ENCODE data around the gene DCC. TPM values are rescaled to one million over a fixed set of nuclear protein-coding genes. Genes with fewer than 3 reads are reported as not detected.

Gene DCC
- total RNA-seq, 4 donors from 2014 or later, result 0.13 TPM; not detected in 3

DNA sequence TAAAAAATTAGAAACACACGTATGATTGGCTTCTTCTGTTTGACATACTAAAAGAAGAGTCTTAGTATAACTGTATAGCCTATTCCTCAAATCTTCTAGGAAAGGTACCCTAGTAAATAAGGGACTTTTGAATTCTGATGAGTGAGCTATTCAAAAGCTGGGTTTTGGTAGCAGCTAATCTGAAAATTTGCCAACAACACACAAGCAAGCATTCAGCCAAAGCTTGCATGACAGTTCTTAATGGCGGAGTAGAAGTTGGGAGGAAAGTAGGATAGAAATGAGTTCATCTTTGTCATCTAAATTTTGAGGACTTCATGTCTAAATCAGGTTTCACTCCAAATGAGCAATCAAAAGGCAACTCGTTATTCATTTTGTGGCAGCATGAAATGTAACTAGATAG, 1071.5 kb downstream of the DCC start:
- 60 to 63% methylated on average over 3 of the region's 3 CpGs for WGBS, 2 donors
- H3K4me3 ChIP-seq (ENCODE audit: low read depth, poor library complexity, severe bottlenecking), result no peak overlapping the region
- intact Hi-C loops (cut with DNase I; ENCODE audit: low total_unique reads), result no loop called here
- TF ChIP-seq, protein P1, sequence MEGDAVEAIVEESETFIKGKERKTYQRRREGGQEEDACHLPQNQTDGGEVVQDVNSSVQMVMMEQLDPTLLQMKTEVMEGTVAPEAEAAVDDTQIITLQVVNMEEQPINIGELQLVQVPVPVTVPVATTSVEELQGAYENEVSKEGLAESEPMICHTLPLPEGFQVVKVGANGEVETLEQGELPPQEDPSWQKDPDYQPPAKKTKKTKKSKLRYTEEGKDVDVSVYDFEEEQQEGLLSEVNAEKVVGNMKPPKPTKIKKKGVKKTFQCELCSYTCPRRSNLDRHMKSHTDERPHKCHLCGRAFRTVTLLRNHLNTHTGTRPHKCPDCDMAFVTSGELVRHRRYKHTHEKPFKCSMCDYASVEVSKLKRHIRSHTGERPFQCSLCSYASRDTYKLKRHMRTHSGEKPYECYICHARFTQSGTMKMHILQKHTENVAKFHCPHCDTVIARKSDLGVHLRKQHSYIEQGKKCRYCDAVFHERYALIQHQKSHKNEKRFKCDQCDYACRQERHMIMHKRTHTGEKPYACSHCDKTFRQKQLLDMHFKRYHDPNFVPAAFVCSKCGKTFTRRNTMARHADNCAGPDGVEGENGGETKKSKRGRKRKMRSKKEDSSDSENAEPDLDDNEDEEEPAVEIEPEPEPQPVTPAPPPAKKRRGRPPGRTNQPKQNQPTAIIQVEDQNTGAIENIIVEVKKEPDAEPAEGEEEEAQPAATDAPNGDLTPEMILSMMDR (IDR thresholded peaks at IDR 0.05), result no peak
- TF ChIP-seq POLR2A (IDR thresholded peaks at IDR 0.05), result no peak
- DNase-seq (ENCODE audit: low spot score in 2 of 2), result no peak

DNA sequence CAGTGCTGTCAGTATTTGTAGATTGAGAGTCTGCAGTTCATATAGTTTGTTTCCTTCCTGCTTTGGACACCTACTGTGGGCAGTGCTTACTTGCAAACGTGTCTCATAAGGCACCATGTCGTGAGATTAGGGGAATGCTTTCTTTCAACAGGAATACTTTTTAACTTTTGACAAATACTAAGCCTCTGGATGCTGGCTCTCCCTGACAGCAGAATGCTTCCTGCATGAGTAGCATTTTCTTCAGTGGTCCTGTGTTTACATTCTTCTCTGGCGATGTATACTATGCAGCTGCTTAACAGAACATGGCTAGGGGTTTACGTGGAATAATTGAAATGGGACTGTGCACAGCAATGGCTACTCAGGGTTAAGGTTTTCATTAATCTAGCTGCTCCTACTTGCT, 1077.0 kb downstream of the DCC start:
- 27 to 31% methylated on average over 4 of the region's 4 CpGs for WGBS, 2 donors
- intact Hi-C loops (cut with DNase I; ENCODE audit: low total_unique reads), result no loop called here
- no peak for DNase-seq (ENCODE audit: low spot score in 2 of 2)
- TF ChIP-seq POLR2A (IDR thresholded peaks at IDR 0.05), result no peak
- TF ChIP-seq, protein P1 (IDR thresholded peaks at IDR 0.05), result no peak
- no peak overlapping the region for H3K4me3 ChIP-seq (ENCODE audit: low read depth, poor library complexity, severe bottlenecking)

DNA sequence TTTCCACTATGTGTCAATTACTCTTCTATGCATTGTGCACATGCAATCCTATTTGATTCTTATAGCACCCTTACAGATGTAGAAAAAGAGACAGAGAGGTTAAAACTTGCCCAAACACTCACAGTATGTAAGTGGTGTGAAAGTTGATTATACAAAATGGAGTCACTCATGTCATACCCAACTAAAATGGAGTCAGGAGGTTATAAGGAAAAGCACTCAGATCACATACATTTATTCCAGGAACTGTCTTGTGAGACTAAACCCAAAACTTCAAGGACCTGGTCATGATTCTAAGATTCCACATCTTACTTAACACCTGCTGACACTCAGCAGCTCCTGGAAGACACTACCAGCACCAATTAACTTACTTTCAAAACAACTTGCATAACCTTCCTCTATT, 1081.9 kb downstream of the DCC start:
- H3K4me3 ChIP-seq (ENCODE audit: low read depth, poor library complexity, severe bottlenecking), result no peak overlapping the region
- intact Hi-C loops (cut with DNase I; ENCODE audit: low total_unique reads), result no loop called here
- TF ChIP-seq, protein P1 (IDR thresholded peaks at IDR 0.05), result no peak
- TF ChIP-seq POLR2A (IDR thresholded peaks at IDR 0.05), result no peak
- DNase-seq (ENCODE audit: low spot score in 2 of 2), result no peak

DNA sequence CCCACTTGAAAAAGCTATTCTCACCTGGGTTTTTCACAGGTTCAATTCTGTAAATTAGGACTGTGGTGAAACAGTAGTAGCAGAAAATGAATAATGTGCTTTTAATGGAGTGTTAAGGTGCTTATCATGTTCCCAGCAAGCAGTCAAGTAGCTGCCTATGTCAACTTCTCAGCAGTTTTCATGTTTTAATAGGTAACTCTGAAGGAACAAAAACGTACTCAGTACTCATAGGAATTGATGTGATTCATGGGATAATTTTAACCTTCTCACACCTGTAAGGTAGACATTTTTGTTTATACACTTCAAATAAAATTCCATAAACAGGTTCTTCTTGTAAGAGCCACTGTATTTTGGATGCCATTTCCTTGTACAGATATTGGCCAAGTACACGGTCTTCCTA, 1082.9 kb downstream of the DCC start:
- DNase-seq (ENCODE audit: low spot score in 2 of 2), result no peak
- no peak for TF ChIP-seq POLR2A (IDR thresholded peaks at IDR 0.05)
- TF ChIP-seq, protein P1 (IDR thresholded peaks at IDR 0.05), result no peak
- WGBS, 2 donors, result 42 to 50% methylated on average over 2 of the region's 2 CpGs
- intact Hi-C loops (cut with DNase I; ENCODE audit: low total_unique reads), result no loop called here
- no peak overlapping the region for H3K4me3 ChIP-seq (ENCODE audit: low read depth, poor library complexity, severe bottlenecking)

DNA sequence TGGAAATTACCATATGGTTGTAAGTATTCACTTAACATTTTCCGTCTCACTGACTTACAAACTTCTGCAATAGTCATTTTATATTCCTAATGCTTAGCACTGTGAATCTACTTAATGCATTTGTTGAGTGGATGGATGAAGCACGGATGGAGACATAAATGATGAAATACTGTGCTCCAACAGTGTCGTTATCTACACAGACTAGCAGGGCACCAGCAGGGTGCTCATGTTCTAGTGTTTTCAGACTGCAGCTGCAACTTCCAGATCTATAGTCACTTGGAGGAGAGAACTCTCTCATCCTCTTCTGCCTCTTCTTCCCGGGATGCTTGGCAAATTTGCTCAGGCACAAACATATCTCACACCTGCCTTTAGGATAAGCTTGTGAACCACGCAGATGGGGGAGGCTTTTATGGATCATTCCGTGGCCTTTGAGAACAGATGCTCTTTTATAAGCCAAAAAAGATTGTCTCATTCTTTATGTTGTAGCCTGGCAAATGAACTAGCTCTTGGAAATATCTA, 1086.7 kb downstream of the DCC start:
- DNase-seq (ENCODE audit: low spot score in 2 of 2), result no peak
- TF ChIP-seq, protein P1 (IDR thresholded peaks at IDR 0.05), result no peak
- TF ChIP-seq POLR2A (IDR thresholded peaks at IDR 0.05), result no peak
- H3K4me3 ChIP-seq (ENCODE audit: low read depth, poor library complexity, severe bottlenecking), result no peak overlapping the region
- intact Hi-C loops (cut with DNase I; ENCODE audit: low total_unique reads), result no loop called here
- WGBS, 2 donors, result 61 to 64% methylated on average over 6 of the region's 6 CpGs

DNA sequence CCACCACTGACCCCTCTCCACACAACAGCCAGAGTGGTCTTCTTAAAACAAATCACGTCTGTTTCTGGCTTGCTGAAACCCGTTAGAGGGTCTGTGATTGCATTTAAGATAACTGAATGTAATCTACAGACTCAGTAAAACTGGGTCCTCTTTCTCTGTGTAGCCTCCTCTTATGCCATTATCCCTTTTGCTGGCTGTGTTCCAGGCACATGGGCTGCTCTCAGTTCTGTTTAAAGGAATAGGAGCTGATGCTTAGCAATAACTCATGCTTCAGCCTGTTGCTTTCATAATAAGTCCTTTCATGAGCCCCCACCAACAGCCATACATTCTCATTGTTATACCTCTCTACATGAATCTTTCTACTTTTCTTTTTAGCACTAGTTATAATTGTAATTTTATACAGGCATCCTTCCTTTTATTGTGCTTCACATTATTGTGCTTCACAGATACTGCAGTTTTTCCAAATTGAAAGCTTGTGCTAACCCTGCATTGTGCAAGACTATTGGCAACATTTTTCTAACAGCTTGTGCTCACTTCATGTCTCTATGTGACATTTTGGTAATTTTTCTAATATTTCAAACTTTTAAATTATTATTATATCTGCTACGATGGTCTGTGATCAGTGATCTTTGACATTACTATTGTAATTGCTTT, 1101.9 kb downstream of the DCC start:
- no peak for DNase-seq (ENCODE audit: low spot score in 2 of 2)
- H3K4me3 ChIP-seq (ENCODE audit: low read depth, poor library complexity, severe bottlenecking), result no peak overlapping the region
- intact Hi-C loops (cut with DNase I; ENCODE audit: low total_unique reads), result no loop called here
- 67 to 75% methylated on average over 3 of the region's 3 CpGs for WGBS, 2 donors
- TF ChIP-seq, protein P1 (IDR thresholded peaks at IDR 0.05), result no peak
- TF ChIP-seq POLR2A (IDR thresholded peaks at IDR 0.05), result no peak
